Measurements from ENCODE around the gene TAS1R1. TPM values are rescaled to one million over a fixed set of nuclear protein-coding genes. Genes with fewer than 3 reads are reported as not detected.

TAS1R1 gene
- polyA plus RNA-seq, 2 of the 4 experiments (the other 2 are of a cell fraction) = not detected

- DNase-seq (ENCODE audit: low read depth in 1 of 2, low spot score in 1 of 2) (no peak), FAIRE-seq (no peak), ATAC-seq (no peak)
- ChIA-PET POLR2A (no interaction called here), CTCF (interaction anchor here (1.1 to 3.0 kb wide), 3 partner anchors 9 to 14 kb away, joined by 3 to 11 read pairs (median 5); partner anchors contain the start of genes NOL9 and TAS1R1)
- Histone ChIP-seq H3K27ac (no peak overlapping the region), H3K4me1 (no peaks in the 10 kb centered on the region), H3K4me3 (no peak overlapping the region), H3K4me2 (no peak overlapping the region), H3K9me3 (no peaks in the 10 kb centered on the region)
- TF ChIP-seq ESRRA (IDR thresholded peaks at IDR 0.05; ENCODE audit: borderline replicate concordance, low read length) (no peak), PHF8 (IDR thresholded peaks at IDR 0.05; ENCODE audit: borderline replicate concordance, low read depth) (no peak), POLR2A (IDR thresholded peaks at IDR 0.05; ENCODE audit: low read length) (no peak), RNF2 (IDR thresholded peaks at IDR 0.05; ENCODE audit: borderline replicate concordance, low read depth) (no peak), EHF (CRISPR knock-in tag; IDR thresholded peaks at IDR 0.05) (no peak), TP53 (CRISPR knock-in tag; IDR thresholded peaks at IDR 0.05) (no peak), HEYL (CRISPR knock-in tag; IDR thresholded peaks at IDR 0.05) (no peak), FOSB (CRISPR knock-in tag; IDR thresholded peaks at IDR 0.05) (no peak), KDM5A (IDR thresholded peaks at IDR 0.05) (no peak), PBX3 (IDR thresholded peaks at IDR 0.05) (no peak), SMC3 (IDR thresholded peaks at IDR 0.05) (no peak), CHD4 (IDR thresholded peaks at IDR 0.05; ENCODE audit: borderline replicate concordance) (no peak), ZFP36 (IDR thresholded peaks at IDR 0.05; ENCODE audit: borderline replicate concordance, partially characterized antibody) (no peak), EHMT2 (IDR thresholded peaks at IDR 0.05; ENCODE audit: low read depth) (no peak), ATOH8 (CRISPR knock-in tag; IDR thresholded peaks at IDR 0.05; ENCODE audit: low read depth) (no peak), FOSL2 (IDR thresholded peaks at IDR 0.05) (no peak), FOSL2 (CRISPR knock-in tag; IDR thresholded peaks at IDR 0.05) (no peak), BHLHE40 (IDR thresholded peaks at IDR 0.05; ENCODE audit: low read depth, low read length) (no peak), CHD2 (IDR thresholded peaks at IDR 0.05; ENCODE audit: low read length, partially characterized antibody) (no peak), CBX2 (IDR thresholded peaks at IDR 0.05; ENCODE audit: borderline replicate concordance, low read depth) (no peak)
- TF ChIP-seq, protein P1, sequence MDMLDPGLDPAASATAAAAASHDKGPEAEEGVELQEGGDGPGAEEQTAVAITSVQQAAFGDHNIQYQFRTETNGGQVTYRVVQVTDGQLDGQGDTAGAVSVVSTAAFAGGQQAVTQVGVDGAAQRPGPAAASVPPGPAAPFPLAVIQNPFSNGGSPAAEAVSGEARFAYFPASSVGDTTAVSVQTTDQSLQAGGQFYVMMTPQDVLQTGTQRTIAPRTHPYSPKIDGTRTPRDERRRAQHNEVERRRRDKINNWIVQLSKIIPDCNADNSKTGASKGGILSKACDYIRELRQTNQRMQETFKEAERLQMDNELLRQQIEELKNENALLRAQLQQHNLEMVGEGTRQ (IDR thresholded peaks at IDR 0.05) = no peak
- 76% methylated on average over 9 of the region's 11 CpGs for WGBS (ENCODE audit: missing lambda C conversion rate)
Observed at GRCh38 chr1:6569033-6569432, 13.9 kb downstream of the TAS1R1 start.

DNA sequence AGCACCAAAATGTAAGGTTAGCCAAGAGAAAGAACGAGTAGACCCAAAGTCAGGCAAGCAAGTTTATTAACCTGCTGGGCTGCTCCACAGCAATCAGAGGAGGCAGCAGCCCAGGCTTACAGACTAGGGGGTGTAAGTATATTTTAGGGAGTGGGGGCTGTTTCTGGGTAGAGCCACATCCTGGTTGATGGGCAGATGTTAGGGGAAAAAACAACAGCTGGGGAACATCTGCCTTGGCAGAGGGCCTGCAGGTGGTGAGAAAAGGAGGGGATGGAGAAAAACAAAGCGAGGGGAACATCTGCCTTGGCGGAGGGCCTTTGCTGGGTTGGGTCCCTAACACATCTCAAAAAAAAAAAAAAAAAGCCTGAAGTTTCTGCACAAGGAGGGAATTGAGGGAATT, 15.0 kb downstream of the TAS1R1 start:
- H3K4me3 ChIP-seq = no peak overlapping the region
- ATAC-seq (no peak), DNase-seq (ENCODE audit: low read depth in 1 of 2, low spot score in 1 of 2) (no peak), FAIRE-seq (no peak)
- no peaks in the 10 kb centered on the region for H3K4me1 ChIP-seq
- TF ChIP-seq RCOR1 (IDR thresholded peaks at IDR 0.05; ENCODE audit: low read depth, low read length) (no peak), HEYL (CRISPR knock-in tag; IDR thresholded peaks at IDR 0.05) (no peak), ZNF302 (CRISPR knock-in tag; IDR thresholded peaks at IDR 0.05) (no peak), MAZ (IDR thresholded peaks at IDR 0.05; ENCODE audit: borderline replicate concordance, low read depth, low read length) (no peak), PBX3 (IDR thresholded peaks at IDR 0.05) (no peak), KDM1A (IDR thresholded peaks at IDR 0.05; ENCODE audit: low read depth) (no peak), CBX2 (IDR thresholded peaks at IDR 0.05; ENCODE audit: borderline replicate concordance, low read depth) (no peak)
- H3K9me3 ChIP-seq = no peaks in the 10 kb centered on the region
- no peak overlapping the region for H3K4me2 ChIP-seq
- H3K27ac ChIP-seq = no peak overlapping the region
- WGBS (ENCODE audit: missing lambda C conversion rate) = 43% methylated on average over 3 of the region's 3 CpGs
- ChIA-PET POLR2A (no interaction called here), CTCF (interaction anchor here (1.1 kb wide), 1 partner anchor 13 kb away, joined by 3 read pairs; no protein-coding TSS in a partner anchor)

Measured in A549 (cell line).